Body of pancreas (tissue), 4 donors: ENCODE data around the gene USP33. TPM values are rescaled to one million over a fixed set of nuclear protein-coding genes. Genes with fewer than 3 reads are reported as not detected.

ENCODE experiments used
- ATAC-seq: fragments of 150-250 bp; one replicate; pipeline ENCODE4 v1.9.1; 2016
- DNase-seq, 4 donors: peaks; one replicate each; pipeline ENCODE4 v3.0.0-alpha.2; 2019
- H3K27ac ChIP-seq, 4 donors: fragments of 200-600 bp; sonication (generic); 1 replicate in 3 of 4; 2 replicates in 1 of 4; pipeline versions ENCODE4 v1.5.1 to v1.6.1; 2016 to 2019; ENCODE audit warnings: mild to moderate bottlenecking in 1 of 4, mixed read lengths in 1 of 4, moderate library complexity in 1 of 4
- H3K27me3 ChIP-seq, 2 donors: fragments of 200-600 bp; sonication (generic); one replicate each; pipeline ENCODE4 v1.6.0; 2016; ENCODE audit warnings: mild to moderate bottlenecking in 1 of 2
- H3K36me3 ChIP-seq, 2 donors: fragments of 200-600 bp; sonication (generic); replicated peaks in 1 of 2; 2 replicates each; pipeline ENCODE4 v1.5.1; 2016; ENCODE audit warnings: low read depth in 2 of 2; ENCODE audit not compliant: insufficient read depth in 1 of 2
- H3K4me1 ChIP-seq: fragments of 200-600 bp; sonication (generic); one replicate; pipeline ENCODE4 v1.6.0; 2016
- H3K4me3 ChIP-seq, 2 donors: fragments of 200-600 bp; sonication (generic); 1 replicate in 1 of 2; 2 replicates in 1 of 2; pipeline ENCODE4 v1.5.1; 2016 to 2019
- H3K9me3 ChIP-seq, 3 donors: fragments of 200-600 bp; sonication (generic); 1 replicate in 2 of 3; 2 replicates in 1 of 3; pipeline ENCODE4 v1.5.1; 2016
- CTCF ChIP-seq, 7 experiments: fragments of 450-650 bp in 4 of 7; fragments of 200-600 bp in 3 of 7; sonication (generic) in 3 of 7; IDR thresholded peaks; one replicate each; pipeline ENCODE4 v1.5.1; 2016 to 2019; ENCODE audit warnings: antibody characterized with exemption in 7 of 7
- POLR2A ChIP-seq, 3 donors: fragments of 450-650 bp; IDR thresholded peaks; one replicate each; pipeline ENCODE4 v1.6.1; 2016; ENCODE audit warnings: antibody characterized with exemption in 3 of 3, mild to moderate bottlenecking in 2 of 3
- WGBS, 2 donors: methylation state at CpG; one replicate each; pipeline ENCODE4 v1.1.5; 2017; 5-methylcytosine and 5-hydroxymethylcytosine counted together
- intact Hi-C: fragments of 100-400 bp; cut with DNase I; formaldehyde crosslinking; loops from one replicate; pipeline ENCODE4 v1.15.1; 2023
- total RNA-seq, 2 donors: library from RNA; depleted of rRNA; stranded (reverse); fragments of >200 nt; gene quantifications; one replicate each; pipeline ENCODE4 v1.1.0, GENCODE V29; 2016

USP33 gene
- total RNA-seq, 2 donors from 2014 or later: 53.1 to 65.1 TPM

- intact Hi-C loops: no loop called here
These were observed 20.1 kb upstream of the USP33 start, which contains the start of gene MIGA1 for GRCh38 chr1:77779529-77780281. Gene MIGA1, plus strand, starts transcription at chr1:77779649. Its CDS starts 3,604 bp downstream, at chr1:77783253.

DNA sequence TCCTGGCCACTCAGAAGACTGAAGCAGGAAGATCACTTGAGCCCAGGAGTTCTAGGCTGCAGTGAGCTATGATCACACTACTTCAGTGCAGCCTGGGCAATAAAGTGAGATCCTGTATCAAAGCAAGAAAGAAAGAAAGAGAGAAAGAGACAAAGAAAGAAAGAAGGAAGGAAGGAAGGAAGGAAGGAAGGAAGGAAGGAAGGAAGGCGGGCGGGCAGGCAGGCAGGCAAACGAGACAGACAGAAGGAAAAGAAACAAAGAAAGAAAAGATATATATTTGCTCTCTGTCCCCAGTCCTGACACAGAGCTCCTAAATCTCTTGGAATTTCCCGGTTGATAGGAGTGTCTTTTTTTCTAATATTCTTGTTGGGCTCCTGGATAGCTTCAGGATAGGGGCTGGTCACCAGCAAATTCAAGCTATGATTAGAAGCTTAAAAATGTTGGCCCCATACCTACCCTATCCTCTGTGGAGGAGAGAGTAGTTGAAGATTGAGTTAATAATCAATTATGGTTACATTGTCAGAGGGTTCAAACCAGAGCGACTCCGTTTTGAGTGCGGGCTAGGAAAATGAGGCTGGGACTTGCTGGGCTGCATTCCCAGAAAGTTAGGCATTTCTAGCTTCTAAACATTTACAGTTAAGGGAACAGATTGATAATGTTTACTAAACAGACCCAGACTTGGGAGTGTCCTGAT lies 16.5 kb upstream of the USP33 start:
- peak overlapping the region in 3 of 4 donors; percentile 32 to 56 (median 41) for H3K27ac ChIP-seq
- no peak for TF ChIP-seq CTCF (IDR thresholded peaks at IDR 0.05)
- TF ChIP-seq POLR2A (IDR thresholded peaks at IDR 0.05): no peak
- intact Hi-C loops: no loop called here

More at GRCh38 chr1:77779529-77780281, 20.1 kb upstream of the USP33 start, which contains the start of gene MIGA1:
- no peak for TF ChIP-seq CTCF (IDR thresholded peaks at IDR 0.05)
- TF ChIP-seq POLR2A (IDR thresholded peaks at IDR 0.05): peak; percentile 61 to 88 (median 88)
- Histone ChIP-seq H3K27me3 (no peaks in the 10 kb centered on the region), H3K27ac (peak within 1 kb of the TSS; percentile 56 to 83 (median 72)), H3K4me1 (peaks cover 14% of the 10 kb centered on the region), H3K9me3 (no peaks in the 10 kb centered on the region), H3K4me3 (peak within 1 kb of the TSS; percentile 18 to 62), H3K36me3 (peaks cover 0 to 2% of the 10 kb centered on the region in 2 donors)
- peak; percentile 93 to 97 (median 96) for DNase-seq
- 0 to 1% methylated on average over 18 to 40 of the region's 40 CpGs for WGBS, 2 donors
- ATAC-seq: peak; percentile 99

GRCh38 chr1:77768006-77768405 lies 8.4 kb upstream of the USP33 start:
- H3K9me3 ChIP-seq: no peaks in the 10 kb centered on the region
- H3K4me3 ChIP-seq: no peak overlapping the region
- no peak overlapping the region for H3K27ac ChIP-seq
- TF ChIP-seq CTCF (IDR thresholded peaks at IDR 0.05): no peak
- TF ChIP-seq POLR2A (IDR thresholded peaks at IDR 0.05): no peak
- intact Hi-C loops: no loop called here
- ATAC-seq: no peak
- DNase-seq: no peak
- H3K27me3 ChIP-seq: no peaks in the 10 kb centered on the region
- H3K4me1 ChIP-seq: no peaks in the 10 kb centered on the region
- 69 to 76% methylated on average over 4 of the region's 4 CpGs for WGBS, 2 donors
- no peaks in the 10 kb centered on the region for H3K36me3 ChIP-seq

More for the DNA sequence above, 16.5 kb upstream of the USP33 start:
- no peak overlapping the region for H3K4me3 ChIP-seq
- WGBS, 2 donors: 46 to 50% methylated on average over 7 of the region's 7 CpGs
- DNase-seq: peak in 1 of 4 donors; percentile 17
- no peaks in the 10 kb centered on the region for H3K9me3 ChIP-seq
- peaks cover 12% of the 10 kb centered on the region for H3K4me1 ChIP-seq
- no peaks in the 10 kb centered on the region for H3K27me3 ChIP-seq
- ATAC-seq: peak; percentile 8
- H3K36me3 ChIP-seq: no peaks in the 10 kb centered on the region

- no peaks in the 10 kb centered on the region for H3K27me3 ChIP-seq
These were observed 2.4 kb upstream of the USP33 start for GRCh38 chr1:77762072-77762476.

More at GRCh38 chr1:77762072-77762476, 2.4 kb upstream of the USP33 start:
- Histone ChIP-seq H3K9me3 (no peaks in the 10 kb centered on the region), H3K36me3 (no peaks in the 10 kb centered on the region), H3K4me1 (peaks cover 17% of the 10 kb centered on the region), H3K4me3 (no peak overlapping the region), H3K27ac (no peak overlapping the region)
- intact Hi-C loops: no loop called here
- 30 to 48% methylated on average over 1 of the region's 1 CpG for WGBS, 2 donors
- DNase-seq (no peak), ATAC-seq (no peak)
- TF ChIP-seq POLR2A (IDR thresholded peaks at IDR 0.05): no peak
- no peak for TF ChIP-seq CTCF (IDR thresholded peaks at IDR 0.05)
